SK-N-SH (cell line): ENCODE data around the gene CSPG5. TPM values are rescaled to one million over a fixed set of nuclear protein-coding genes. Genes with fewer than 3 reads are reported as not detected.

Experiments
- CTCF ChIA-PET: fragments of 300-600, 350-600 bp; formaldehyde crosslinking; extraction: SDS; loops from one replicate; lab custom pipeline; 2021; lab: Yijun Ruan, JAX
- POLR2A ChIA-PET: fragments of 350-600 bp; sonication (Branson Sonifier 250); formaldehyde crosslinking; extraction: SDS; loops from one replicate; lab custom pipeline; 2020; ENCODE audit warnings: antibody characterized with exemption, inconsistent platforms; lab: Yijun Ruan, JAX
- DNase-seq: peaks from one replicate; pipeline ENCODE4 v3.0.0; 2012
- H2AFZ ChIP-seq: fragments of 200-600 bp; sonication (generic); 2 replicates; pipeline ENCODE4 v1.8.1; 2016; ENCODE audit warnings: antibody characterized with exemption, mild to moderate bottlenecking, low read depth
- H3F3A ChIP-seq: fragments of 200-600 bp; sonication (generic); replicated peaks from 2 replicates; pipeline ENCODE3; 2016; ENCODE audit warnings: antibody characterized with exemption, mild to moderate bottlenecking; ENCODE audit not compliant: insufficient read depth
- H3K27ac ChIP-seq, 2 experiments: fragments of 200-500 bp in 1 of 2; fragments of 200-600 bp in 1 of 2; sonication (Bioruptor generic) in 1 of 2; sonication (generic), shearing (Covaris generic) in 1 of 2; 2 replicates each; pipeline versions ENCODE4 v1.5.1 to v1.6.1; 2014 to 2016; ENCODE audit warnings: low read depth in 2 of 2, inconsistent platforms in 1 of 2, low read length in 1 of 2, mild to moderate bottlenecking in 1 of 2, mixed read lengths in 1 of 2
- H3K27me3 ChIP-seq: fragments of 200-600 bp; sonication (generic), shearing (Covaris generic); 2 replicates; pipeline ENCODE4 v1.6.1; 2016; ENCODE audit warnings: mixed run types; ENCODE audit not compliant: insufficient read depth
- H3K36me3 ChIP-seq, 2 experiments: fragments of 200-500 bp in 1 of 2; fragments of 200-600 bp in 1 of 2; sonication (Bioruptor generic) in 1 of 2; sonication (generic) in 1 of 2; replicated peaks in 1 of 2; 2 replicates each; pipeline versions ENCODE3 to v1.5.1; 2014 to 2016; ENCODE audit warnings: low read length in 1 of 2, mild to moderate bottlenecking in 1 of 2; ENCODE audit not compliant: insufficient read depth in 2 of 2, control insufficient read depth in 1 of 2
- H3K4me1 ChIP-seq, 2 experiments: fragments of 200-500 bp in 1 of 2; fragments of 200-600 bp in 1 of 2; sonication (Bioruptor generic) in 1 of 2; sonication (generic), shearing (Covaris generic) in 1 of 2; 2 replicates each; pipeline versions ENCODE4 v1.5.1 to v1.6.1; 2014 to 2016; ENCODE audit warnings: low read depth in 1 of 2, low read length in 1 of 2, mixed run types in 1 of 2; ENCODE audit not compliant: insufficient read depth in 2 of 2, control insufficient read depth in 1 of 2
- H3K4me2 ChIP-seq: fragments of 200-600 bp; sonication (generic), shearing (Covaris generic); 2 replicates; pipeline ENCODE4 v1.6.1; 2017; ENCODE audit warnings: mixed run types
- H3K4me3 ChIP-seq, 2 experiments: fragments of 200-500 bp in 1 of 2; fragments of 200-600 bp in 1 of 2; sonication (Bioruptor generic) in 1 of 2; sonication (generic), shearing (Covaris generic) in 1 of 2; 2 replicates each; pipeline versions ENCODE4 v1.5.1 to v1.8.1; 2014 to 2016; ENCODE audit warnings: low read depth in 2 of 2, inconsistent platforms in 1 of 2, low read length in 1 of 2, mild to moderate bottlenecking in 1 of 2, mixed read lengths in 1 of 2, moderate library complexity in 1 of 2
- H3K79me2 ChIP-seq: fragments of 200-600 bp; sonication (generic); 2 replicates; pipeline ENCODE4 v1.8.1; 2017; ENCODE audit warnings: mild to moderate bottlenecking; ENCODE audit not compliant: insufficient read depth
- H3K9ac ChIP-seq: fragments of 200-600 bp; sonication (generic); 2 replicates; pipeline ENCODE4 v1.6.1; 2017; ENCODE audit warnings: mixed run types
- H3K9me2 ChIP-seq: fragments of 200-600 bp; sonication (generic); 2 replicates; pipeline ENCODE4 v1.6.1; 2017; ENCODE audit warnings: mixed run types
- H3K9me3 ChIP-seq: fragments of 200-600 bp; sonication (generic); 2 replicates; pipeline ENCODE4 v1.6.1; 2017; ENCODE audit warnings: mixed run types, mild to moderate bottlenecking, moderate library complexity
- H4K20me1 ChIP-seq: fragments of 200-600 bp; sonication (generic); 2 replicates; pipeline ENCODE4 v1.6.1; 2017; ENCODE audit warnings: mild to moderate bottlenecking, mixed run types; ENCODE audit not compliant: insufficient read depth
- CHD2 ChIP-seq: fragments of 150-350 bp; IDR thresholded peaks from 2 replicates; pipeline ENCODE4 v1.6.1; 2018; ENCODE audit warnings: low read length; ENCODE audit not compliant: partially characterized antibody
- ELF1 ChIP-seq: IDR thresholded peaks from 2 replicates; pipeline ENCODE4 v1.4.0; 2012
- EP300 ChIP-seq, 2 experiments: IDR thresholded peaks; 2 replicates each; pipeline versions ENCODE4 v1.4.0 to v1.6.1; 2012; ENCODE audit warnings: borderline replicate concordance in 1 of 2, low read depth in 1 of 2, low read length in 1 of 2
- FOSL2 ChIP-seq: IDR thresholded peaks from 2 replicates; pipeline ENCODE4 v1.4.0; 2012; ENCODE audit warnings: low read depth, mild to moderate bottlenecking, moderate library complexity, borderline replicate concordance
- GABPA ChIP-seq: IDR thresholded peaks from 2 replicates; pipeline ENCODE4 v1.4.0; 2012; ENCODE audit warnings: low read depth, mild to moderate bottlenecking
- GATA2 ChIP-seq: sonication (generic); formaldehyde crosslinking; IDR thresholded peaks from 2 replicates; pipeline ENCODE4 v1.5.0; 2020; ENCODE audit warnings: mild to moderate bottlenecking, missing genetic modification reagents
- JUND ChIP-seq: IDR thresholded peaks from 2 replicates; pipeline ENCODE4 v1.4.0; 2012
- NFIC ChIP-seq: IDR thresholded peaks from 2 replicates; pipeline ENCODE4 v1.4.0; 2012; ENCODE audit warnings: borderline replicate concordance
- NRF1 ChIP-seq: IDR thresholded peaks from 2 replicates; pipeline ENCODE4 v1.6.1; 2012; ENCODE audit warnings: low read depth, mild to moderate bottlenecking, low read length
- PBX3 ChIP-seq: IDR thresholded peaks from 2 replicates; pipeline ENCODE4; 2012
- RAD21 ChIP-seq: IDR thresholded peaks from 2 replicates; pipeline ENCODE4 v1.6.1; 2012; ENCODE audit warnings: mild to moderate bottlenecking, low read length
- RFX5 ChIP-seq: IDR thresholded peaks from 2 replicates; pipeline ENCODE4 v1.6.1; 2012; ENCODE audit warnings: mild to moderate bottlenecking, improper control_type of control experiment, low read length
- SIN3A ChIP-seq: IDR thresholded peaks from 2 replicates; pipeline ENCODE4 v1.6.1; 2012; ENCODE audit warnings: low read depth, mild to moderate bottlenecking, low read length, moderate library complexity, borderline replicate concordance
- SMC3 ChIP-seq: IDR thresholded peaks from 2 replicates; pipeline ENCODE4 v1.6.1; 2012; ENCODE audit warnings: low read depth, low read length, improper control_type of control experiment
- TAF1 ChIP-seq: IDR thresholded peaks from 2 replicates; pipeline ENCODE4 v1.6.1; 2012; ENCODE audit warnings: low read depth, mild to moderate bottlenecking, low read length, moderate library complexity, borderline replicate concordance
- USF1 ChIP-seq: IDR thresholded peaks from 2 replicates; pipeline ENCODE4 v1.4.0; 2012; ENCODE audit warnings: low read depth, borderline replicate concordance
- USF2 ChIP-seq: fragments of 150-350 bp; IDR thresholded peaks from 2 replicates; pipeline ENCODE4 v1.6.1; 2017; ENCODE audit warnings: antibody characterized with exemption, low read length, low read depth, borderline replicate concordance
- YY1 ChIP-seq: IDR thresholded peaks from 2 replicates; pipeline ENCODE4 v1.4.0; 2012; ENCODE audit warnings: low read depth, mild to moderate bottlenecking
- WGBS: methylation state at CpG from one replicate; pipeline ENCODE4 v1.1.6; 2017; ENCODE audit warnings: low lambda C conversion rate; 5-methylcytosine and 5-hydroxymethylcytosine counted together
- polyA plus RNA-seq, 3 experiments: library from polyadenylated mRNA; depleted of rRNA; stranded (reverse); fragments of >200 nt; gene quantifications; 2 replicates each; pipeline ENCODE4 v1.2.3, GENCODE V29; 2012

CSPG5 gene
- polyA plus RNA-seq, 1 of the 3 experiments (the other 2 are of a cell fraction) = 0.58 TPM

- Histone ChIP-seq H2AFZ (no peak overlapping the region), H3F3A (peaks cover 11% of the 10 kb centered on the region), H4K20me1 (peaks cover 21% of the 10 kb centered on the region), H3K36me3 (peaks cover 56 to 68% of the 10 kb centered on the region in 2 experiments), H3K27me3 (no peaks in the 10 kb centered on the region), H3K4me3 (no peak overlapping the region), H3K27ac (peak overlapping the region in 1 of 2 experiments; percentile 23; a peak in 1 of 4 replicates), H3K9me2 (no peaks in the 10 kb centered on the region), H3K4me2 (no peak overlapping the region), H3K9me3 (no peaks in the 10 kb centered on the region), H3K79me2 (peaks cover 10% of the 10 kb centered on the region; the same call in 1 of the 2 replicates), H3K9ac (no peak overlapping the region), H3K4me1 (peaks cover 0 to 6% of the 10 kb centered on the region in 2 experiments; a peak in 1 of 4 replicates)
- POLR2A ChIA-PET = no interaction called here
- CTCF ChIA-PET = no interaction called here
- no peak for DNase-seq
- no peak for TF ChIP-seq RFX5
- no peak for TF ChIP-seq EP300 (IDR thresholded peaks at IDR 0.05; ENCODE audit: borderline replicate concordance in 1 of 2, low read depth in 1 of 2, low read length in 1 of 2)
- peak; percentile 56 for TF ChIP-seq NFIC
- TF ChIP-seq FOSL2 = 0 out of 2 replicates have a peak, but pooled peaks have one; percentile 1
- no peak for TF ChIP-seq SMC3
Measured at GRCh38 chr3:47612178-47612577, 33.5 kb upstream of the CSPG5 start.

GRCh38 chr3:47611576-47611975 lies 32.9 kb upstream of the CSPG5 start:
- no peak overlapping the region for H3K9ac ChIP-seq
- TF ChIP-seq GABPA (no peak), SIN3A (no peak), ELF1 (no peak), SMC3 (no peak), YY1 (no peak), USF2 (no peak), GATA2 (CRISPR knock-in tag) (no peak), CHD2 (no peak), NRF1 (no peak), USF1 (no peak), NFIC (no peak), RAD21 (no peak), TAF1 (no peak), PBX3 (no peak), FOSL2 (no peak), JUND (no peak)
- H3F3A ChIP-seq = peaks cover 13% of the 10 kb centered on the region
- no peaks in the 10 kb centered on the region for H3K9me2 ChIP-seq
- 92% methylated on average over 2 of the region's 2 CpGs for WGBS
- no peak overlapping the region for H3K4me3 ChIP-seq
- no peaks in the 10 kb centered on the region for H3K27me3 ChIP-seq
- H3K4me2 ChIP-seq = no peak overlapping the region
- ChIA-PET POLR2A (no interaction called here), CTCF (no interaction called here)
- H4K20me1 ChIP-seq = peaks cover 25% of the 10 kb centered on the region
- peaks cover 55 to 68% of the 10 kb centered on the region in 2 experiments for H3K36me3 ChIP-seq
- H3K79me2 ChIP-seq = peaks cover 10% of the 10 kb centered on the region; the same call in 1 of the 2 replicates
- H3K9me3 ChIP-seq = no peaks in the 10 kb centered on the region
- DNase-seq = no peak
- peak overlapping the region in 1 of 2 experiments; percentile 23; a peak in 1 of 4 replicates for H3K27ac ChIP-seq
- H3K4me1 ChIP-seq = peaks cover 0 to 6% of the 10 kb centered on the region in 2 experiments; a peak in 1 of 4 replicates
- no peak overlapping the region for H2AFZ ChIP-seq
